Stimulated activated CD4-positive, alpha-beta T cell treated with anti-CD3 and anti-CD28 coated beads, Interleukin-12 subunit alpha, Interleukin-12 subunit beta, amount 100 ng/mL, for 4 hours (primary cell): ENCODE data around the gene FOXA2.

Experiments
- DNase-seq: peaks from one replicate; pipeline ENCODE4 v3.0.0-alpha.2; 2020

FOXA2 gene

DNA sequence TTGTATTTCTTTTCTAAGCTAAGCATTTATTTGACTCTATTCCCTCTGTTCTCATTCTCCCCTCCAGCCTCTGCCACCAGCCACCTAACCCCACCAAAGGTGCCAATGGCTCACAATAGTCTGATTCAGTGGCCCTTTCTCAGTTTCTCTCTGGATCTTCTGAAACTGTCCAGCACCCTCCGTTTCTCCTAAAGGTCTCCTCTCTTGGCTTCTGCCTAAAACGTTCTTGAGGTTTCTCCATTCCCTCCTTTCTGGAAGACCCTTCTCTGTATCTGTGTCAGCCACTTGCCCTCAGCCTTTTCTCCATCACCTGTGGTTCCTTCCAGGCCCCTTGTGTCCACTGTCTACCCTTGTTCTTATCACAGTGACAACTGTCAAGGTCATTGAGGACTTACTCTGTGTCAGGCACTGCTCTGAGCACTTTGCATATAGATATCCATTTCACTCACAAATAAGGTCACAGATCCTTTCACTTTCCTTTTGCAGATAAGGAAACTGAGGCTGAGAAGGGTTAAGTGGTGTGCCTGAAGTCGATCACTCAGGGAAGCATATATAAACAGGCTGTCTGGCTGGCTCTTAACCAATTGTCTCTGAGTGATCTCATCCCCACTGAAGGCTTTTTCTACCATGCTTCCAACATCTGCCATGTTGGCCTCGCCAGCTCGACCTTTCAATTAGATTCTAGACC, 48.1 kb downstream of the FOXA2 start:
- DNase-seq: no peak

DNA sequence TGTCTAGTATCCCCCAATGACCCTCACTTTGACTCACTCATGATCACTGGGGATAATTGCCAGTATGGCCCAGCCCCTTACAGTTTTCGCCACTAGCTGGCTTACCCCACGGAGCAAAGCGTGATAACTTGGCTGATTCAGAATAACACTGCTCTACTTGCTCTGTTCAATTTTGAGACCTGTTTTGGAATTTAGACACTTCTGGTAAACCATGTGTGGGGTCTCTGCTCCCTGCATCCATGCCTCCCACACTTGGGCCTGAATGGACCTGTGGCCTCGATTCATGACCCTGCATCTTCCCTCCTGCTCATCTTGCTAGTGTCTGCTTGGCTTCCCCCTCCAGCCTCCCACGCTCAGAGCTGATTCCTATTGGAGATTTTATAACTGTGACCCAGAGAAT, 48.9 kb downstream of the FOXA2 start:
- DNase-seq: no peak

- DNase-seq: no peak
These were observed 50.3 kb downstream of the FOXA2 start for GRCh38 chr20:22533823-22534751.

GRCh38 chr20:22532598-22532997, 51.8 kb downstream of the FOXA2 start:
- DNase-seq: no peak

DNA sequence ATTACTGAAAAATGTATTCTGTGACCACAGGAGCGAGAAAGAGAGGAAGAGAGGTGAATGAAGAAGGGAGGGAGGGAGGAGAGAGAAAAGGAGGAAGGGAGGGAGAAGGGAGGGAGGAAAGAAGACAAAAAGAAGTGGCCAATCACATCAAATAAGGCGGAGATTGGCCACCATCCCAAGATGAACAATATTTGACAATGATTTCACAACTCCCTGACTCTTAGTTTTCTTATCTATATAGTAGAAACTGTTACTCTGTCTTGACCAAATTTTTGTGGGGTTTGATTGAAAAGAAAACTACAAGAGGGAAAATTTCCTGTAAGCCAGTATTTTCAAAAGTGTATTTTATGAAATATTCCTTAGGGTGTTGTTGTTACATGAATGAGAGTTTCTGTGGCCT, 52.6 kb downstream of the FOXA2 start:
- no peak for DNase-seq

DNA sequence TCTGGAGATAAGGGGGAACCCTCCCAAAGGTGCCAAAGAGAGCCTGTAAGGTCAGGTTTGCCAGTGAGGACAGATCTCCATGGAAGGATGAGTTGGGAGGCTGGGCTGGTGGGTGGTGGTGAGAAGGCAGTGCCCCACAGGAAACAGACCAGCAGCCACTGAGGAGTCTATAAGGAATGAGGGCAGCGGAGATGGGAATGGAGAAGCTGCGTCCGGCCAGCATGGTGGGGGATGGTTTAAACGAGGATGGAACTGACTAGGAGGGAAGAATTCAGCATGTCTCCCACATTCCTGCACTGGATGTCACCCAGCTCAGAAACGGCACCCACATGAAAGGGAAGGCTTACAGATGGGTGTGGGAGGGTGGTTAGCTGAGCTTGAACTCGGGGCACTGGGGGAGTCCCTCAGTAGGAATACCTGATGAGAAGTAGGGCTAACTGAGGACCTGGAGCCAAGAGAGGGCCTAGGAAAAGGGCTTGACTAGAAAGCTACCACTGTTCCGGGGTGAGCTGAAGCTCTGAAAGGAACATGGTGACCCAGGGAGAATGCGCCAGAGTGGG, 53.2 kb downstream of the FOXA2 start:
- DNase-seq: no peak
